Suprapubic skin (tissue), 4 donors: Measurements from ENCODE around the gene KRT27. TPM values are rescaled to one million over a fixed set of nuclear protein-coding genes. Genes with fewer than 3 reads are reported as not detected.

Experiments used
- DNase-seq, 2 donors: peaks; one replicate each; pipeline ENCODE4 v3.0.0-alpha.2; 2019; ENCODE audit warnings: low spot score in 2 of 2
- H3K27ac ChIP-seq: fragments of 200-600 bp; sonication (generic); one replicate; pipeline ENCODE4 v1.5.1; 2019
- H3K27me3 ChIP-seq: fragments of 200-600 bp; sonication (generic); one replicate; pipeline ENCODE4 v1.5.1; 2019
- H3K36me3 ChIP-seq: fragments of 200-600 bp; sonication (generic); one replicate; pipeline ENCODE4 v1.5.1; 2019
- H3K4me1 ChIP-seq: fragments of 200-600 bp; sonication (generic); one replicate; pipeline ENCODE4 v1.5.1; 2019
- H3K4me3 ChIP-seq: fragments of 200-600 bp; sonication (generic); one replicate; pipeline ENCODE4 v1.5.1; 2019; ENCODE audit warnings: mild to moderate bottlenecking
- H3K9me3 ChIP-seq: fragments of 200-600 bp; sonication (generic); one replicate; pipeline ENCODE4 v1.5.1; 2019
- CTCF ChIP-seq, 2 donors: fragments of 200-600 bp in 1 of 2; fragments of 450-650 bp in 1 of 2; sonication (generic) in 1 of 2; IDR thresholded peaks; one replicate each; pipeline ENCODE4 v1.5.1; 2016 to 2019; ENCODE audit warnings: antibody characterized with exemption in 2 of 2, mild to moderate bottlenecking in 1 of 2, moderate library complexity in 1 of 2
- EP300 ChIP-seq: sonication (generic); formaldehyde crosslinking; IDR thresholded peaks from one replicate; pipeline ENCODE4 v1.6.1; 2017; ENCODE audit warnings: antibody characterized with exemption
- POLR2A ChIP-seq, 2 donors: fragments of 450-650 bp; IDR thresholded peaks; one replicate each; pipeline ENCODE4 v1.6.1; 2017; ENCODE audit warnings: antibody characterized with exemption in 2 of 2, mild to moderate bottlenecking in 2 of 2, moderate library complexity in 2 of 2
- POLR2AphosphoS5 ChIP-seq, 3 donors: sonication (generic); formaldehyde crosslinking; IDR thresholded peaks; one replicate each; pipeline ENCODE4 v1.6.1; 2017; ENCODE audit warnings: antibody characterized with exemption in 3 of 3
- WGBS: methylation state at CpG from one replicate; pipeline ENCODE4 v1.1.5; 2018; 5-methylcytosine and 5-hydroxymethylcytosine counted together
- total RNA-seq, 4 donors: library from RNA; depleted of rRNA; stranded (reverse); fragments of >200 nt; gene quantifications; one replicate each; pipeline ENCODE4 v1.1.0, GENCODE V29; 2016

The KRT27 gene
- total RNA-seq, 4 donors from 2014 or later, result 1.9 to 150 (median 39.1) TPM

GRCh38 chr17:40772101-40772500, 10.2 kb downstream of the KRT27 start, which contains the start of gene KRT26:
Gene KRT26 (minus strand): TSS chr17:40772201. CDS start chr17:40772113, 88 bp downstream.
- 94% methylated on average over 3 of the region's 3 CpGs for WGBS
- TF ChIP-seq EP300, result no peak
- no peaks in the 10 kb centered on the region for H3K36me3 ChIP-seq
- H3K27ac ChIP-seq, result no peak within 1 kb of the TSS
- no peak for DNase-seq
- no peaks in the 10 kb centered on the region for H3K9me3 ChIP-seq
- H3K27me3 ChIP-seq, result peaks cover 30% of the 10 kb centered on the region
- no peak within 1 kb of the TSS for H3K4me3 ChIP-seq
- H3K4me1 ChIP-seq, result no peaks in the 10 kb centered on the region

- TF ChIP-seq POLR2A (IDR thresholded peaks at IDR 0.05) (no peak), POLR2AphosphoS5 (IDR thresholded peaks at IDR 0.05) (no peak), EP300 (no peak), CTCF (IDR thresholded peaks at IDR 0.05) (no peak)
- Histone ChIP-seq H3K9me3 (peaks cover 5% of the 10 kb centered on the region), H3K4me1 (no peaks in the 10 kb centered on the region), H3K27ac (no peak overlapping the region), H3K36me3 (no peaks in the 10 kb centered on the region), H3K4me3 (no peak overlapping the region), H3K27me3 (peaks cover 6% of the 10 kb centered on the region)
- WGBS, result 94% methylated on average over 2 of the region's 2 CpGs
- DNase-seq, result no peak
These were observed 16.7 kb downstream of the KRT27 start for GRCh38 chr17:40765657-40766056.

- Histone ChIP-seq H3K27ac (no peak overlapping the region), H3K4me3 (no peak overlapping the region), H3K27me3 (no peaks in the 10 kb centered on the region), H3K4me1 (no peaks in the 10 kb centered on the region), H3K9me3 (peaks cover 10% of the 10 kb centered on the region), H3K36me3 (no peaks in the 10 kb centered on the region)
- WGBS, result 70% methylated on average over 1 of the region's 1 CpG
- no peak for DNase-seq
- TF ChIP-seq POLR2A (IDR thresholded peaks at IDR 0.05) (no peak), POLR2AphosphoS5 (IDR thresholded peaks at IDR 0.05) (no peak), CTCF (IDR thresholded peaks at IDR 0.05) (no peak), EP300 (no peak)
These were observed 18.6 kb downstream of the KRT27 start for GRCh38 chr17:40763752-40764151.

- 25% methylated on average over 1 of the region's 1 CpG for WGBS
- H3K4me3 ChIP-seq, result no peak overlapping the region
- no peaks in the 10 kb centered on the region for H3K36me3 ChIP-seq
- peaks cover 10% of the 10 kb centered on the region for H3K9me3 ChIP-seq
- H3K4me1 ChIP-seq, result no peaks in the 10 kb centered on the region
- H3K27ac ChIP-seq, result no peak overlapping the region
- TF ChIP-seq EP300, result no peak
- TF ChIP-seq POLR2AphosphoS5 (IDR thresholded peaks at IDR 0.05), result no peak
- TF ChIP-seq POLR2A (IDR thresholded peaks at IDR 0.05), result no peak
- TF ChIP-seq CTCF (IDR thresholded peaks at IDR 0.05), result no peak
- H3K27me3 ChIP-seq, result no peaks in the 10 kb centered on the region
- no peak for DNase-seq
These were observed 22.0 kb downstream of the KRT27 start for GRCh38 chr17:40760105-40761016.

GRCh38 chr17:40755231-40755630, 27.1 kb downstream of the KRT27 start, which contains the start of gene KRT25:
Gene KRT25 (minus strand): TSS chr17:40755331. CDS start chr17:40755271, 60 bp downstream.
- no peaks in the 10 kb centered on the region for H3K36me3 ChIP-seq
- H3K9me3 ChIP-seq, result peaks cover 2% of the 10 kb centered on the region
- 73% methylated on average over 4 of the region's 4 CpGs for WGBS
- no peaks in the 10 kb centered on the region for H3K4me1 ChIP-seq
- H3K4me3 ChIP-seq, result no peak within 1 kb of the TSS
- TF ChIP-seq POLR2AphosphoS5 (IDR thresholded peaks at IDR 0.05) (no peak), CTCF (IDR thresholded peaks at IDR 0.05) (no peak), EP300 (no peak), POLR2A (IDR thresholded peaks at IDR 0.05) (no peak)
- no peak for DNase-seq
- peaks cover 9% of the 10 kb centered on the region for H3K27me3 ChIP-seq
- no peak within 1 kb of the TSS for H3K27ac ChIP-seq
